KBM-7 (cell line): ENCODE results near the gene CENPF.
A peak's percentile ranks its signal among the peaks of the same experiment; 100 is the strongest.
"Not testable (repeated sequence)": the region's sequence is repeated elsewhere in the genome, so short reads cannot be mapped to it uniquely, and the experiment has no call there.

ENCODE experiments used
- DNase-seq: peaks from one replicate; pipeline ENCODE4 v3.0.0-alpha.2; 2015
- in situ Hi-C: fragments of 300-500 bp; cut with MboI; formaldehyde crosslinking; loops from 2 replicates; pipeline ENCODE4 v1.14.3; 2020; ENCODE audit warnings: low sequenced_read_pairs, low pct_unique_long_range_greater_than_20kb, mixed read lengths

CENPF gene

GRCh38 chr1:214602764-214603657 lies at the start of gene CENPF:
Gene CENPF, plus strand, starts transcription at chr1:214603195. Its CDS starts 10,560 bp downstream, at chr1:214613755.
- peak; percentile 99 for DNase-seq
- in situ Hi-C loops, result no loop called here

GRCh38 chr1:214557952-214558735 lies 44.9 kb upstream of the CENPF start:
- DNase-seq, result peak; percentile 60

GRCh38 chr1:214563881-214564280 lies 39.1 kb upstream of the CENPF start:
- no peak for DNase-seq
- in situ Hi-C loops, result no loop called here

More at GRCh38 chr1:214557952-214558735, 44.9 kb upstream of the CENPF start:
- in situ Hi-C loops, result no loop called here

GRCh38 chr1:214565310-214565709 lies 37.7 kb upstream of the CENPF start:
- in situ Hi-C loops, result no loop called here
- no peak for DNase-seq

- no peak for DNase-seq
- in situ Hi-C loops, result no loop called here
These were observed 36.6 kb upstream of the CENPF start for GRCh38 chr1:214566158-214567104.

GRCh38 chr1:214567481-214567980 lies 35.5 kb upstream of the CENPF start:
- no peak for DNase-seq
- in situ Hi-C loops, result no loop called here

GRCh38 chr1:214568328-214568727 lies 34.7 kb upstream of the CENPF start:
- in situ Hi-C loops, result no loop called here

GRCh38 chr1:214569357-214570004 lies 33.5 kb upstream of the CENPF start:
- in situ Hi-C loops, result no loop called here
- no peak for DNase-seq

More at GRCh38 chr1:214568328-214568727, 34.7 kb upstream of the CENPF start:
- DNase-seq, result no peak

GRCh38 chr1:214570442-214570841 lies 32.6 kb upstream of the CENPF start:
- DNase-seq, result no peak
- in situ Hi-C loops, result no loop called here

- no peak for DNase-seq
- in situ Hi-C loops, result no loop called here
These were observed 31.7 kb upstream of the CENPF start for GRCh38 chr1:214571281-214571680.

- in situ Hi-C loops, result no loop called here
- DNase-seq, result no peak
These were observed 29.3 kb upstream of the CENPF start for GRCh38 chr1:214573386-214574318.

GRCh38 chr1:214574598-214575411 lies 28.2 kb upstream of the CENPF start:
- in situ Hi-C loops, result loop anchor here (25.0 kb wide), 1 partner anchor 238 kb away; no protein-coding TSS in a partner anchor
- DNase-seq, result no peak

GRCh38 chr1:214576120-214576519 lies 26.9 kb upstream of the CENPF start:
- not testable (repeated sequence) for DNase-seq
- in situ Hi-C loops, result loop anchor here (25.0 kb wide), 1 partner anchor 239 kb away; no protein-coding TSS in a partner anchor

GRCh38 chr1:214579183-214579582 lies 23.8 kb upstream of the CENPF start:
- DNase-seq, result peak; percentile 61
- in situ Hi-C loops, result loop anchor here (25.0 kb wide), 1 partner anchor 242 kb away; no protein-coding TSS in a partner anchor

- in situ Hi-C loops, result loop anchor here (25.0 kb wide), 1 partner anchor 244 kb away; no protein-coding TSS in a partner anchor
- no peak for DNase-seq
These were observed 21.2 kb upstream of the CENPF start for GRCh38 chr1:214581785-214582184.

- in situ Hi-C loops, result loop anchor here (25.0 kb wide), 1 partner anchor 245 kb away; no protein-coding TSS in a partner anchor
- DNase-seq, result no peak
These were observed 20.6 kb upstream of the CENPF start for GRCh38 chr1:214582289-214582891.
